Measurements from ENCODE around the gene DROSHA.

DROSHA gene

DNA sequence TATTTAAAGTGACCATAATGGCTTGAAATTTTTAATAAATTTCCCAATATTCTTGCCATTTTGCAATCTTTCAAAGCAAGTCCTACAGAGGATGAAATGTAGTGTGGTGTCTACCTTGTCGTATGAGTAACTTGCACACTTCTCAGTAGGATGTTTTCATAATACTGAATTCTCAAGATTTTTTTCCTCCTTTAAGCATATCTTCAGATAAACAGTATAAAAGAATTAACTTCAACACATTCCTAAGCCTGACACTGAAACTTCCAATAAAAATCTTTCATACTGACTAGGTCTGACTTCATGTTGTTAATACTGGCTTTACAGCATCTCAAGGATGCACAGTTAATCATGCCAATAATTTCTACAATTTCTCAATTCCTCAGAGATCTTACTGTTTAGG is 62.0 kb downstream of the DROSHA start:
- no peak for DNase-seq (ENCODE audit: low read depth)

DNA sequence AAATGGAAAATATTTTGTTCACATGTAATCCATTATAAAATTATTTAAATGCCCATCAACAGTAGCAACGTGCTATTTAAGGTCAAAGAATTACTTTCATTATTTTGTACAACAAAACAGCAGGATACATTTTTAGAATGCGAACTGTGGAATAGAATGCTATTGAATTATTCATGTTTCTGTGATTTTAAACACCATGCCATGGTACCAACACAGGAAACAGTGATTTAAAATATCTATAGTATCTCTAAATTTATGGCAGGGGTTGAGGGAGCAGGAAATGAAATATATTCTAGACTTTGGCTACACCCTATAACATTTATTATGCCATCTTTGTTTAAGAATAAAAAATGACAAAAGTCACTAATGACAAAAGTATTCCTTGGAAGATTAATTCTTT is 62.4 kb downstream of the DROSHA start:
- no peak for DNase-seq (ENCODE audit: low read depth)

DNA sequence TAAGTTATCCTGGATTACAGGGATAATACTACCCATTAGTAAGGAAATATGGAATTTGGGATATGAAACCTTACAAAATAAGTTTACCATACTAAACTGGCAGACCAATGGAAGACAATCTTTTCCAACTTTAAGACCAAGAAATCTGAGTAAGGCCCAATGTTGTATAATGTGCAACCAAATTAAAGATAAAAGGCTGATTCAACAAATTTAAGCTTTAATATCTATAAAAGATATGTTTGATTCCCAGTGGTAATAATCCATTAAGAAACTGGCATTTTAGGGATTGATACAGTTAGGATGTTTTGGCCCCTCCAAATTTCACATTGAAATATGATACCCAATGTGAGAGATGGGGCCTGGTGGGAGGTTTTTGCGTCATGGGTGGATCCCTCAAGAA is 66.6 kb downstream of the DROSHA start:
- no peak for DNase-seq (ENCODE audit: low read depth)

DNA sequence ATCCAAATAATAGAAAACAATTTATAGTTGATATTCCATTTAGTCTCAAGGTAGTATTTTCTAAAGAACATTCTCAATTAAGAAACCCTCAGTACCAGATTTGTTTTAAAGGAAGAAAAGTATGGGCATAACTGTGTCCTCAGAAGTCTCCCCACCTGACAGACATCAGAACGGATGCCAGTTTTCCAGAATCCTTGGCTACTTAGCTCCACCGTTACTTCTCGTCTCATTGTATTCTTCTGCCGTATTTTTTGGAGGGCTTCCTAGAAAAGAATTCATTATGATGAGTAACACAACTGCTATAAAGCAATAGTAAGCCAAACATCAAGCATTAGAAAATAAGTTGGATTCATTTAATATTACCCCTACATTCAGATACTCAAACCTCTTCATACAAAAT is 67.8 kb downstream of the DROSHA start:
- no peak for DNase-seq (ENCODE audit: low read depth)

DNA sequence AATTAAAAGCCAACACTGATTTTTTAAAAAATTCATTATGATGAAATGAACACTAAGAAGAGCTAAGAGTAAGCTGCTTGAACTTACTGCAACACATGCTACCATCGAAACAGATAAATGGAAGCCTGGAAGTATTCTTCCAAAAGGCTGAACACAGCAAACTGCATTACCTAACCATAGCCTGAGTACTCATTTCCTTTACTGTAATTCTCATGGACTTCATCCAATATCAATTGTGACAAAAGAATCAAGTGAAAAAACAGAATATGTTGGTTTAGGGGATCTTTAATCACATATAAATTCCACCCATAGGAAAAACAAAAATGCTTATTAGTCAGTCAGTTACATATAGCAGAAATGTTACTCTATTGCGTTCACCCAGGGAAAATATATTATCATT is 68.5 kb downstream of the DROSHA start:
- no peak for DNase-seq (ENCODE audit: low read depth)

GRCh38 chr5:31459594-31459993 is 72.3 kb downstream of the DROSHA start:
- no peak for DNase-seq (ENCODE audit: low read depth)

DNA sequence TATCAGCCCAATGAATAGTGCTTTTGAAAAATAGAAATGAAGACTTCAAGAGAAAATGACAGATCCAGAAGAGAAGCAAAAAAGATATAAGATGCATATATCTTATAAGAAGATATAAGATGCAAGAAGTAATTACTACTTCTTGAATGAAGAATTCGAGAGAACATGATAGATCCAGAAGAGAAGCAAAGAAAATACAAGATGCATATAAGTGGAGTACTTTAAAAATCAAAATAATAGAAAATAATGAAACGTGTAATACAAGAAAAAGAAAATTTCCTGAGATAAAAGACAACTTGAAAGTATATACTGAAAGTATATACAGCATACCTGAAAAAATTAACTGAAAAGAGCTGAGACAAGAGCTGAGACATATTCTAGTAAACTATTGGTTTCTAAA is 76.7 kb downstream of the DROSHA start:
- DNase-seq (ENCODE audit: low read depth) = no peak

DNA sequence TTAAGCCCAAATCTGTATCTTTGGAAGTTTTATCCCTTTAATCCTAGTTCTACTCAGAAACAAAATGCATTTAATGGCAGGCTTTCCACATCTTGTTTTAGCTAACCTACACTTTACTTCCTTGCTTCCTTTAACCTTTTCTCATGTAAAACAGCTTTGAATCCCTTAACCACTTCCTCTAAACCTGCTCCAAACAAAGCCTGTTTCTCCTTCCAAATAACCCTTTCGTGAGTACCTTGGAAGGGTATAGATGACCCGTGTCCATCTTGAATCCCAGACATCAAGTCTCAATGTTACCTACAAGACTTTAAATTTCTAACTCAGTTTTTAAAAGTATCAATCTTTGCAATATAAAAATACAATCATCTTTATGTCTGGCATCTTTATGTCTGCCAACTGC is 78.4 kb downstream of the DROSHA start:
- no peak for DNase-seq (ENCODE audit: low read depth)

DNA sequence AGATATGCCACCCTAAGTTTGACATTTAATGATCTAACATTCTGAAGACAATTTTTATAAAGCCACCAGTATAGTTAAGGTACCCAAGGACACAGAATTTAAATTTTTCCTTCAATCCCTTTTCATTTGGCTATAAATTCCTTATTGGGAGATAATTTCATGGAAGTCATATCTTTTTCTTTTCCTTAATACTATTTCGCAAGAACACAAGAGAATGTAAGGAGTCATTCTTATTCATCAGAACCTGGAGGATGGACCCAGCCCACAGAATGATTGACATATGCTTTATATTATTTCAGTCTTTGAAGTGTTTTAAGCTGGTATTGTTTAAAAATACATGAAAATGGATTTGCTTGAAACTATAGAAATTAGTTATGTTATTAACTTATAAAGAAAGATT is 79.6 kb downstream of the DROSHA start:
- no peak for DNase-seq (ENCODE audit: low read depth)

GRCh38 chr5:31449962-31450361 is 81.9 kb downstream of the DROSHA start:
- DNase-seq (ENCODE audit: low read depth) = no peak

DNA sequence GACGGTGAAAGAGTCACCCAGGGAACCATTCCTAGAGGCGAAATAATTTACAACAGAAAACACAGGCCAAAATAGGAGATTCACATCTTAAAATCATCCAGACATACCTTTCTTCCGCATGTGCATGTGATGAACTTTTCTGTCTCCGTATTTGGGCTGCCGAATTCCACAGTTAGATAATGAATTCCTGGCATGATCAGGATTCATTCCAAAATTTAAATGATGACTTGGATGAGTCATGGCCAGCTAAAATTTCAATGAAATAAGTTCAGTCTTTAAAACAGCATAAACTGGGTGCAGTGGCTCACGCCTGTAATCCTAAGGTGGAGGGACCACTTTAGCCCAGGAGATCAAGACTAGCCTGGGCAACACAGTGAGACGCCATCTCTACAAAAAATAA is 82.7 kb downstream of the DROSHA start:
- DNase-seq (ENCODE audit: low read depth) = no peak

DNA sequence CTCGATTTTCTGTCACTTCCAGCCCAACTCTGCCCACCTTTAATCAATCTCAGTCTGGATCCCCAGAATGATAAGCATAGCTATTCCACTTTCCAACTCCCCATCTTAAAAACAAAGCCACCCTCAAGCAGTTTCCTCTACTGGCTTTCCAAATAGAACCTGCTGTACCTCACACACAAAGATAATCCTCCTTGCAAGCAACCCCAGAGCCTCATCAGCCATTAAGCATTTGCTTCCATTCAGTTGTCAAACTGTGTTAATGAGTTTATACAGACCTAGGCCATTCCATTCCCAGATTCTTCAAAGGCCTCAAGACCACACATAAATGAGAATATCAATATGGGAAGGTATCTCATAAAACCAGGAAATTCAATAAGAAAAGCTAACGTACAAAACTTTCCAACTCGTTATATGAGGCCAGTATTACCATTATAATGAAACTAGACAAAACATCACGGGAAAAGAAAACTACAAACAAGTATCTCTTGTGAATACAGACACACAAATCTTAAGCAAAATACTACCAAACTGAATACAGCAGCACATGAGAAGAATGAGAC is 86.8 kb downstream of the DROSHA start:
- no peak for DNase-seq (ENCODE audit: low read depth)

- no peak for DNase-seq (ENCODE audit: low read depth)
Measured at GRCh38 chr5:31443572-31443971, 88.3 kb downstream of the DROSHA start.

GRCh38 chr5:31442058-31442745 is 89.7 kb downstream of the DROSHA start:
- no peak for DNase-seq (ENCODE audit: low read depth)

- DNase-seq (ENCODE audit: low read depth) = no peak
Measured at GRCh38 chr5:31436851-31437250, 95.0 kb downstream of the DROSHA start.

- DNase-seq (ENCODE audit: low read depth) = no peak
Measured at GRCh38 chr5:31435730-31436129, 96.2 kb downstream of the DROSHA start.

- DNase-seq (ENCODE audit: low read depth) = no peak
Measured at GRCh38 chr5:31434898-31435297, 97.0 kb downstream of the DROSHA start.

DNA sequence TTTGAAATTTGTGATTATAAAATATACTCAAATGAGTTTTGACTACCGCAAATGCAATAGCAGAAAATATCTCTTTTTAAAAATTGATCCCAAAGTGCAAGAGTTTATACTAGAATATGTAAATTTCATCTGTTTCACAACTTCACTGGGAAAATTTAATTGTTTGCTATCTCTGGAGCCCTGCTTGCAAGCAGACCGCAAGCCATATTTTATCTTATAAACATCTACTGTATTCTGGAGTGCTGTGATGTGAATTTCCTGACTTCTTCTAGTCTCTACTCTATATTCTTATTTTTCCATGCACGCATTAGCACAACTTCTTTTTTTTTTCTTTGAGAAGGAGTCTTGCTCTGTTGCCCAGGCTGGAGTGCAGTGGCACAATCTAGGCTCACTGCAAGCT is 98.7 kb downstream of the DROSHA start:
- DNase-seq (ENCODE audit: low read depth) = no peak

GRCh38 chr5:31427724-31428309 is 104.1 kb downstream of the DROSHA start:
- DNase-seq (ENCODE audit: low read depth) = no peak

GRCh38 chr5:31427013-31427723 is 104.7 kb downstream of the DROSHA start:
- no peak for DNase-seq (ENCODE audit: low read depth)

- no peak for DNase-seq (ENCODE audit: low read depth)
Measured at GRCh38 chr5:31421806-31422586, 109.9 kb downstream of the DROSHA start.

DNA sequence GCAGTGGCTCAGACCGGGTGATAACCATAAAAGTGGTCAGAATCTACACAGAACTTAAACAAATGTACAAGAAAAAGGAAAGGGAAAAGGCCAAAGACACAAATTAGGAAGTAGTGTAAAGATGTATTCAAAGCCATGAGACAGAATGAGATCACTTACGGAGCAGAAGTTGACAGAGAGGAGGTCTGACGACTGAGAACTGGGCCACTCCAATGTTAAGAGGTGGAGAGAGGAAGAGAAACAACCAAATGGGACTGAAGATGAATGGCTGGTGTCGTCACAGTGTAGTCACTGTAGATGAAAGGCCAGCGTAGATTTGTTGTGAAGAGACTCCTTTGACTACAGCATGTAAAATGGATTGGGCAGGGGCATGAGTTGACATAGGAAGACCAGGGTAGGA is 114.4 kb downstream of the DROSHA start:
- DNase-seq (ENCODE audit: low read depth) = no peak

All from stimulated activated CD4-positive, alpha-beta T cell treated with anti-CD3 and anti-CD28 coated beads, Interleukin-2, amount 100 ng/mL, for 4 hours (primary cell).